IMR-90 (cell line): ENCODE results near the gene CXADR. TPM values are rescaled to one million over a fixed set of nuclear protein-coding genes. Genes with fewer than 3 reads are reported as not detected.

Experiments
- ATAC-seq: fragments of 200-7000 bp; cut with Tn5 transposase; 2 replicates; pipeline ENCODE4 v1.9.1; 2020; ENCODE audit warnings: low read depth, mild to moderate bottlenecking, moderate library complexity
- BruUV-seq: library from RNA; stranded (reverse); fragments of 400-500 nt; replicated peaks from 2 replicates; lab custom pipeline; 2021; lab: Mats Ljungman, UMichigan
- CTCF ChIA-PET: fragments of 300-600 bp; formaldehyde crosslinking; extraction: SDS; loops from one replicate; lab custom pipeline; 2021; ENCODE audit warnings: antibody characterized with exemption; lab: Yijun Ruan, JAX
- POLR2A ChIA-PET: fragments of 300-600 bp; sonication (Branson Sonifier 250); formaldehyde crosslinking; loops from one replicate; lab custom pipeline; 2022; ENCODE audit warnings: antibody characterized with exemption; ENCODE audit not compliant: unreplicated experiment; lab: Charles Lee
- DNase-seq: peaks from one replicate; pipeline ENCODE4 v3.0.0; 2013
- H2AFZ ChIP-seq: replicated peaks from 2 replicates; pipeline ENCODE3; 2013; ENCODE audit warnings: low read length, mild to moderate bottlenecking; ENCODE audit not compliant: poor library complexity
- H2AK5ac ChIP-seq: 2 replicates; pipeline ENCODE4 v1.6.1; 2013; ENCODE audit warnings: low read depth, low read length, inconsistent platforms
- H2AK9ac ChIP-seq: replicated peaks from 2 replicates; pipeline ENCODE3; 2013; ENCODE audit warnings: mild to moderate bottlenecking, low read depth, low read length, moderate library complexity; ENCODE audit not compliant: poor library complexity
- H2BK120ac ChIP-seq: 2 replicates; pipeline ENCODE4 v1.6.1; 2013; ENCODE audit warnings: low read depth, low read length, inconsistent platforms
- H2BK15ac ChIP-seq: 3 replicates; pipeline ENCODE4 v1.6.1; 2013; ENCODE audit warnings: low read depth, low read length, inconsistent platforms
- H2BK20ac ChIP-seq: 2 replicates; pipeline ENCODE4 v1.6.1; 2013; ENCODE audit warnings: low read depth, mild to moderate bottlenecking, inconsistent platforms, low read length, moderate library complexity
- H2BK5ac ChIP-seq: 2 replicates; pipeline ENCODE4 v1.6.1; 2013; ENCODE audit warnings: mild to moderate bottlenecking, low read depth, low read length, inconsistent platforms; ENCODE audit not compliant: poor library complexity, severe bottlenecking
- H3K14ac ChIP-seq: replicated peaks from 2 replicates; pipeline ENCODE4 v1.6.1; 2013; ENCODE audit warnings: low read depth, low read length, inconsistent platforms
- H3K18ac ChIP-seq: 2 replicates; pipeline ENCODE4 v1.6.1; 2013; ENCODE audit warnings: low read depth, low read length, control low read depth
- H3K23ac ChIP-seq: 2 replicates; pipeline ENCODE4 v1.6.1; 2013; ENCODE audit warnings: low read depth, low read length, inconsistent platforms
- H3K27ac ChIP-seq: 2 replicates; pipeline ENCODE4 v1.5.1; 2013; ENCODE audit warnings: mild to moderate bottlenecking, control low read depth, low read length; ENCODE audit not compliant: insufficient read depth
- H3K27me3 ChIP-seq: 2 replicates; pipeline ENCODE4 v1.6.1; 2013; ENCODE audit warnings: low read length; ENCODE audit not compliant: control insufficient read depth, insufficient read depth
- H3K36me3 ChIP-seq: 2 replicates; pipeline ENCODE4 v1.6.1; 2013; ENCODE audit warnings: low read length, mixed read lengths; ENCODE audit not compliant: control insufficient read depth, insufficient read depth
- H3K4ac ChIP-seq: 2 replicates; pipeline ENCODE4 v1.6.1; 2013; ENCODE audit warnings: low read depth, low read length, inconsistent platforms
- H3K4me1 ChIP-seq: 2 replicates; pipeline ENCODE4 v1.6.1; 2013; ENCODE audit warnings: low read length, mixed read lengths; ENCODE audit not compliant: control insufficient read depth, insufficient read depth
- H3K4me2 ChIP-seq: 2 replicates; pipeline ENCODE4 v1.6.1; 2013; ENCODE audit warnings: low read depth, mild to moderate bottlenecking, control low read depth, low read length, moderate library complexity
- H3K4me3 ChIP-seq: 2 replicates; pipeline ENCODE4 v1.5.1; 2013; ENCODE audit warnings: low read depth, mild to moderate bottlenecking, control low read depth, low read length, moderate library complexity; ENCODE audit not compliant: insufficient read depth
- H3K56ac ChIP-seq: 2 replicates; pipeline ENCODE4 v1.6.1; 2013; ENCODE audit warnings: low read length, inconsistent platforms; ENCODE audit not compliant: insufficient read depth; ENCODE audit errors: extremely low read depth
- H3K79me1 ChIP-seq, 2 experiments: 2 replicates each; pipeline ENCODE4 v1.6.1; 2013; ENCODE audit warnings: low read length in 2 of 2, inconsistent platforms in 1 of 2, low read depth in 1 of 2
- H3K9ac ChIP-seq: 2 replicates; pipeline ENCODE4 v1.6.1; 2013; ENCODE audit warnings: low read depth, low read length, control low read depth
- H3K9me1 ChIP-seq: 2 replicates; pipeline ENCODE4 v1.6.1; 2013; ENCODE audit warnings: low read length, inconsistent platforms; ENCODE audit not compliant: insufficient read depth
- H3K9me3 ChIP-seq: 2 replicates; pipeline ENCODE4 v1.6.1; 2013; ENCODE audit warnings: low read length; ENCODE audit not compliant: control insufficient read depth, insufficient read depth
- H4K20me1 ChIP-seq: 2 replicates; pipeline ENCODE4 v1.6.1; 2013; ENCODE audit warnings: low read length, inconsistent platforms; ENCODE audit not compliant: insufficient read depth
- H4K5ac ChIP-seq: 2 replicates; pipeline ENCODE4 v1.6.1; 2013; ENCODE audit warnings: mild to moderate bottlenecking, low read depth, low read length, control low read depth
- H4K8ac ChIP-seq, 2 experiments: 2 replicates each; pipeline ENCODE4 v1.6.1; 2013; ENCODE audit warnings: low read depth in 2 of 2, low read length in 2 of 2, control low read depth in 1 of 2, inconsistent platforms in 1 of 2
- H4K91ac ChIP-seq: 2 replicates; pipeline ENCODE4 v1.6.1; 2013; ENCODE audit warnings: low read depth, low read length, inconsistent platforms; ENCODE audit not compliant: insufficient read depth
- BHLHE40 ChIP-seq: fragments of 150-350 bp; IDR thresholded peaks from 2 replicates; pipeline ENCODE4 v1.6.1; 2016; ENCODE audit warnings: mild to moderate bottlenecking, low read depth, low read length
- CEBPB ChIP-seq: IDR thresholded peaks from 2 replicates; pipeline ENCODE4 v1.6.1; 2012; ENCODE audit warnings: low read depth, low read length, improper control_type of control experiment
- FOS ChIP-seq: fragments of 150-350 bp; IDR thresholded peaks from 2 replicates; pipeline ENCODE4 v1.6.1; 2016; ENCODE audit warnings: low read depth, low read length
- MAFK ChIP-seq: IDR thresholded peaks from 2 replicates; pipeline ENCODE4 v1.6.1; 2012; ENCODE audit warnings: low read depth, low read length, improper control_type of control experiment
- MXI1 ChIP-seq: IDR thresholded peaks from 2 replicates; pipeline ENCODE4 v1.6.1; 2012; ENCODE audit warnings: low read depth, mild to moderate bottlenecking, low read length, moderate library complexity, borderline replicate concordance
- NFE2L2 ChIP-seq: fragments of 150-350 bp; IDR thresholded peaks from 2 replicates; pipeline ENCODE4 v1.6.1; 2016; ENCODE audit warnings: low read depth, mild to moderate bottlenecking, low read length
- POLR2A ChIP-seq: IDR thresholded peaks from 2 replicates; pipeline ENCODE4 v1.6.1; 2012; ENCODE audit warnings: mild to moderate bottlenecking, low read depth, low read length
- RAD21 ChIP-seq: IDR thresholded peaks from 2 replicates; pipeline ENCODE4 v1.6.1; 2012; ENCODE audit warnings: low read length, improper control_type of control experiment
- RCOR1 ChIP-seq: IDR thresholded peaks from 2 replicates; pipeline ENCODE4 v1.6.1; 2012; ENCODE audit warnings: mild to moderate bottlenecking, low read length, improper control_type of control experiment; ENCODE audit not compliant: insufficient replicate concordance
- RFX5 ChIP-seq: IDR thresholded peaks from 2 replicates; pipeline ENCODE4 v1.8.0; 2012; ENCODE audit warnings: low read depth, mild to moderate bottlenecking, low read length, moderate library complexity
- SMC3 ChIP-seq: fragments of 150-350 bp; IDR thresholded peaks from 2 replicates; pipeline ENCODE4 v1.6.1; 2016; ENCODE audit warnings: low read depth, mild to moderate bottlenecking, antibody characterized with exemption, low read length, moderate library complexity
- WGBS, 2 experiments: methylation state at CpG; one replicate each; pipeline versions ENCODE4 v1.1.5 to v1.1.7; 2013; ENCODE audit warnings: missing lambda C conversion rate in 2 of 2; ENCODE audit not compliant: insufficient read length in 1 of 2; ENCODE audit errors: extremely low coverage in 2 of 2; 5-methylcytosine and 5-hydroxymethylcytosine counted together
- dilution Hi-C: fragments of 300-500 bp; cut with HindIII; formaldehyde crosslinking; loops from one replicate; pipeline ENCODE4 v1.14.3; 2018; ENCODE audit warnings: low sequenced_read_pairs; ENCODE audit not compliant: unreplicated experiment
- in situ Hi-C: fragments of 300-500 bp; cut with MboI; formaldehyde crosslinking; loops from 3 replicates; pipeline ENCODE4 v1.14.3; 2019; ENCODE audit warnings: low sequenced_read_pairs, inconsistent platforms, mixed read lengths
- intact Hi-C: fragments of 100-400 bp; cut with micrococcal nuclease; formaldehyde crosslinking; loops from 2 replicates; pipeline ENCODE4 v1.10.0; 2022
- polyA plus RNA-seq, 3 experiments: library from polyadenylated mRNA; depleted of rRNA; stranded (reverse); fragments of >200 nt; gene quantifications; 2 replicates each; pipeline ENCODE4 v1.2.3, GENCODE V29; 2012; ENCODE audit warnings: low replicate concordance in 1 of 3
- total RNA-seq: library from RNA; depleted of rRNA; stranded (reverse); fragments of >200 nt; gene quantifications from 2 replicates; pipeline ENCODE4 v1.2.3, GENCODE V29; 2012
- TF ChIP-seq, protein P1 (sequence below): conservative IDR thresholded peaks from 2 replicates; pipeline ENCODE4 v1.5.1; 2012; ENCODE audit warnings: mild to moderate bottlenecking, low read depth, low read length, improper control_type of control experiment
- TF ChIP-seq, protein P2 (sequence below): fragments of 150-350 bp; IDR thresholded peaks from 2 replicates; pipeline ENCODE4 v1.6.1; 2017; ENCODE audit warnings: mild to moderate bottlenecking, antibody characterized with exemption, low read length, low read depth
- TF ChIP-seq, protein P3 (sequence below): fragments of 150-350 bp; IDR thresholded peaks from 2 replicates; pipeline ENCODE4 v1.6.1; 2016; ENCODE audit warnings: low read depth, mild to moderate bottlenecking, low read length, moderate library complexity, borderline replicate concordance

CXADR gene
- total and polyA plus RNA-seq, 2 of the 4 experiments (the other 2 are of a cell fraction) = 0.21 to 1.1 TPM

DNA sequence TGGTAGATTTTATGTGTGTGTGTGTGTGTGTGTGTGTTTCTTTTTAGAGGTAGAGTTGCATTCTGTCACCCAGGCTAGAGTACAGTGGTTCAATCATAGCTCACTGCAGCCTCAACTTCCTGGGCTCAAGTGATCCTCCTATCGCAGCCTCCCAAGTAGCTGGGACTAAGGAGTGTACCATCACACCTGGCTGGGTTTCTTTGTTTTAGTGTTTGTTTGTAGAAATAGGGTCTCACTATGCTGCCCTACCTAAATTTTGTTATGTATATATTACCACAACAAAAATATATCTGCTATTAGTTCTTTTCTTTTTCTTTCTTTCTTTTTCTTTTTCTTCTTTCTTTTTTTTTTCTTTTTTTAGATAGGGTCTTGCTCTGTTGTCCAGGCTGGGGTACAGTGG is 43.1 kb upstream of the CXADR start:
- Histone ChIP-seq H2BK15ac (no peak overlapping the region), H3K4me1 (peaks cover 2% of the 10 kb centered on the region; the same call in 1 of the 2 replicates), H3K79me1 (no peaks in the 10 kb centered on the region), H2BK120ac (no peak overlapping the region), H3K23ac (no peak overlapping the region), H3K56ac (no peak overlapping the region), H3K4me2 (no peak overlapping the region), H3K18ac (no peak overlapping the region), H2BK5ac (no peak overlapping the region), H2AFZ (no peak overlapping the region), H4K5ac (no peak overlapping the region), H3K9me3 (no peaks in the 10 kb centered on the region), H2BK20ac (no peak overlapping the region), H4K8ac (no peak overlapping the region), H3K4ac (no peak overlapping the region), H3K14ac (no peak overlapping the region), H3K27ac (no peak overlapping the region), H3K27me3 (no peaks in the 10 kb centered on the region), H2AK9ac (no peak overlapping the region), H3K9ac (no peak overlapping the region), H3K4me3 (no peak overlapping the region), H4K20me1 (no peaks in the 10 kb centered on the region), H3K36me3 (no peaks in the 10 kb centered on the region), H2AK5ac (no peak overlapping the region), H3K9me1 (no peaks in the 10 kb centered on the region), H4K91ac (no peak overlapping the region)
- POLR2A ChIA-PET = no interaction called here
- CTCF ChIA-PET = no interaction called here
- intact Hi-C loops (loop anchor here (10.0 kb wide), 1 partner anchor 135 kb away; no protein-coding TSS in a partner anchor), dilution Hi-C loops (no loop called here), in situ Hi-C loops (loop anchor here (25.0 kb wide), 2 partner anchors 368 to 907 kb away; no protein-coding TSS in a partner anchor)
- no CpG with 5 or more reads among the region's 1 CpG for WGBS, 2 experiments
- no peak for ATAC-seq
- no peak for DNase-seq
- no TSS peak for BruUV-seq
- TF ChIP-seq RFX5 (no peak), RAD21 (no peak), FOS (no peak), RCOR1 (no peak), BHLHE40 (no peak), SMC3 (no peak), CEBPB (no peak), MXI1 (no peak), NFE2L2 (no peak), MAFK (no peak), POLR2A (no peak)
- TF ChIP-seq, protein P1, sequence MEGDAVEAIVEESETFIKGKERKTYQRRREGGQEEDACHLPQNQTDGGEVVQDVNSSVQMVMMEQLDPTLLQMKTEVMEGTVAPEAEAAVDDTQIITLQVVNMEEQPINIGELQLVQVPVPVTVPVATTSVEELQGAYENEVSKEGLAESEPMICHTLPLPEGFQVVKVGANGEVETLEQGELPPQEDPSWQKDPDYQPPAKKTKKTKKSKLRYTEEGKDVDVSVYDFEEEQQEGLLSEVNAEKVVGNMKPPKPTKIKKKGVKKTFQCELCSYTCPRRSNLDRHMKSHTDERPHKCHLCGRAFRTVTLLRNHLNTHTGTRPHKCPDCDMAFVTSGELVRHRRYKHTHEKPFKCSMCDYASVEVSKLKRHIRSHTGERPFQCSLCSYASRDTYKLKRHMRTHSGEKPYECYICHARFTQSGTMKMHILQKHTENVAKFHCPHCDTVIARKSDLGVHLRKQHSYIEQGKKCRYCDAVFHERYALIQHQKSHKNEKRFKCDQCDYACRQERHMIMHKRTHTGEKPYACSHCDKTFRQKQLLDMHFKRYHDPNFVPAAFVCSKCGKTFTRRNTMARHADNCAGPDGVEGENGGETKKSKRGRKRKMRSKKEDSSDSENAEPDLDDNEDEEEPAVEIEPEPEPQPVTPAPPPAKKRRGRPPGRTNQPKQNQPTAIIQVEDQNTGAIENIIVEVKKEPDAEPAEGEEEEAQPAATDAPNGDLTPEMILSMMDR = no peak
- TF ChIP-seq, protein P2, sequence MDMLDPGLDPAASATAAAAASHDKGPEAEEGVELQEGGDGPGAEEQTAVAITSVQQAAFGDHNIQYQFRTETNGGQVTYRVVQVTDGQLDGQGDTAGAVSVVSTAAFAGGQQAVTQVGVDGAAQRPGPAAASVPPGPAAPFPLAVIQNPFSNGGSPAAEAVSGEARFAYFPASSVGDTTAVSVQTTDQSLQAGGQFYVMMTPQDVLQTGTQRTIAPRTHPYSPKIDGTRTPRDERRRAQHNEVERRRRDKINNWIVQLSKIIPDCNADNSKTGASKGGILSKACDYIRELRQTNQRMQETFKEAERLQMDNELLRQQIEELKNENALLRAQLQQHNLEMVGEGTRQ = no peak
- TF ChIP-seq, protein P3, sequence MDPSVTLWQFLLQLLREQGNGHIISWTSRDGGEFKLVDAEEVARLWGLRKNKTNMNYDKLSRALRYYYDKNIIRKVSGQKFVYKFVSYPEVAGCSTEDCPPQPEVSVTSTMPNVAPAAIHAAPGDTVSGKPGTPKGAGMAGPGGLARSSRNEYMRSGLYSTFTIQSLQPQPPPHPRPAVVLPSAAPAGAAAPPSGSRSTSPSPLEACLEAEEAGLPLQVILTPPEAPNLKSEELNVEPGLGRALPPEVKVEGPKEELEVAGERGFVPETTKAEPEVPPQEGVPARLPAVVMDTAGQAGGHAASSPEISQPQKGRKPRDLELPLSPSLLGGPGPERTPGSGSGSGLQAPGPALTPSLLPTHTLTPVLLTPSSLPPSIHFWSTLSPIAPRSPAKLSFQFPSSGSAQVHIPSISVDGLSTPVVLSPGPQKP = no peak
